H9 (cell line): Measurements from ENCODE around the gene HOATZ. TPM values are rescaled to one million over a fixed set of nuclear protein-coding genes. Genes with fewer than 3 reads are reported as not detected.

Experiments used
- DNase-seq: peaks from one replicate; pipeline ENCODE4 v3.0.0-alpha.2; 2017
- H2AFZ ChIP-seq: one replicate; pipeline ENCODE4 v1.6.1; 2013; ENCODE audit warnings: mild to moderate bottlenecking, low read length, control low read depth, moderate library complexity
- H2AK5ac ChIP-seq: 2 replicates; pipeline ENCODE4 v1.6.1; 2013; ENCODE audit warnings: low read length, control low read depth, mixed read lengths; ENCODE audit not compliant: insufficient read length
- H2BK120ac ChIP-seq: one replicate; pipeline ENCODE4 v1.6.1; 2013; ENCODE audit warnings: low read depth, mild to moderate bottlenecking, low read length, control low read depth, inconsistent platforms; ENCODE audit not compliant: poor library complexity, severe bottlenecking
- H2BK12ac ChIP-seq: 2 replicates; pipeline ENCODE4 v1.6.1; 2013; ENCODE audit warnings: low read length, control low read depth, mixed read lengths, low read depth; ENCODE audit not compliant: insufficient read length
- H2BK15ac ChIP-seq: 2 replicates; pipeline ENCODE4 v1.6.1; 2013; ENCODE audit warnings: low read depth, low read length, control low read depth
- H2BK20ac ChIP-seq: one replicate; pipeline ENCODE4 v1.6.1; 2013; ENCODE audit warnings: low read depth, mild to moderate bottlenecking, low read length, control low read depth, inconsistent platforms; ENCODE audit not compliant: poor library complexity, severe bottlenecking
- H2BK5ac ChIP-seq: 2 replicates; pipeline ENCODE4 v1.6.1; 2013; ENCODE audit warnings: low read length, control low read depth, mixed read lengths; ENCODE audit not compliant: insufficient read length
- H3K14ac ChIP-seq: 2 replicates; pipeline ENCODE4 v1.6.1; 2013; ENCODE audit warnings: low read length, control low read depth; ENCODE audit not compliant: insufficient read depth
- H3K18ac ChIP-seq: 2 replicates; pipeline ENCODE4 v1.6.1; 2013; ENCODE audit warnings: low read depth, mild to moderate bottlenecking, mixed read lengths, low read length, control low read depth; ENCODE audit not compliant: insufficient read length
- H3K23ac ChIP-seq: 2 replicates; pipeline ENCODE4 v1.6.1; 2013; ENCODE audit warnings: low read length, control low read depth, mixed read lengths, low read depth; ENCODE audit not compliant: insufficient read length
- H3K23me2 ChIP-seq: 2 replicates; pipeline ENCODE4 v1.6.1; 2013; ENCODE audit warnings: low read depth, mild to moderate bottlenecking, mixed read lengths, low read length, control low read depth; ENCODE audit not compliant: insufficient read length, poor library complexity, severe bottlenecking
- H3K27ac ChIP-seq: 2 replicates; pipeline ENCODE4 v1.5.1; 2013; ENCODE audit warnings: low read length, control low read depth, mixed read lengths, low read depth; ENCODE audit not compliant: insufficient read length
- H3K27me3 ChIP-seq: 2 replicates; pipeline ENCODE4 v1.6.1; 2013; ENCODE audit warnings: low read length, control low read depth, inconsistent platforms; ENCODE audit not compliant: insufficient read depth
- H3K4ac ChIP-seq: 2 replicates; pipeline ENCODE4 v1.6.1; 2013; ENCODE audit warnings: low read depth, mild to moderate bottlenecking, control low read depth, inconsistent platforms, low read length, moderate library complexity
- H3K4me1 ChIP-seq: 2 replicates; pipeline ENCODE4 v1.6.1; 2013; ENCODE audit warnings: low read length, control low read depth, inconsistent platforms; ENCODE audit not compliant: insufficient read depth
- H3K4me2 ChIP-seq: 2 replicates; pipeline ENCODE4 v1.6.1; 2013; ENCODE audit warnings: low read length, control low read depth, mixed read lengths; ENCODE audit not compliant: insufficient read length, insufficient read depth
- H3K56ac ChIP-seq: 2 replicates; pipeline ENCODE4 v1.6.1; 2013; ENCODE audit warnings: low read depth, mild to moderate bottlenecking, mixed read lengths, low read length, control low read depth; ENCODE audit not compliant: insufficient read length
- H3K79me1 ChIP-seq: 2 replicates; pipeline ENCODE4 v1.6.1; 2013; ENCODE audit warnings: low read depth, mild to moderate bottlenecking, moderate library complexity, low read length, control low read depth, inconsistent platforms; ENCODE audit not compliant: insufficient read depth, poor library complexity, severe bottlenecking
- H3K79me2 ChIP-seq: 2 replicates; pipeline ENCODE4 v1.6.1; 2013; ENCODE audit warnings: low read length, control low read depth, inconsistent platforms; ENCODE audit not compliant: insufficient read depth
- H3K9ac ChIP-seq: 2 replicates; pipeline ENCODE4 v1.6.1; 2013; ENCODE audit warnings: low read length, control low read depth, mixed read lengths; ENCODE audit not compliant: insufficient read length; ENCODE audit errors: extremely low read depth
- H3K9me3 ChIP-seq: one replicate; pipeline ENCODE4 v1.6.1; 2013; ENCODE audit warnings: low read depth, low read length, inconsistent platforms; ENCODE audit not compliant: control insufficient read depth
- H3T11ph ChIP-seq: one replicate; pipeline ENCODE4 v1.6.1; 2013; ENCODE audit warnings: mild to moderate bottlenecking, low read length, control low read depth, inconsistent platforms
- H4K20me1 ChIP-seq: one replicate; pipeline ENCODE4 v1.6.1; 2013; ENCODE audit not compliant: control insufficient read depth, insufficient read length, insufficient read depth
- H4K5ac ChIP-seq: 2 replicates; pipeline ENCODE4 v1.6.1; 2013; ENCODE audit warnings: low read depth, mild to moderate bottlenecking, mixed read lengths, low read length, control low read depth; ENCODE audit not compliant: insufficient read length
- H4K8ac ChIP-seq: replicated peaks from 2 replicates; pipeline ENCODE4 v1.6.1; 2013; ENCODE audit warnings: low read length, control low read depth, mixed read lengths, low read depth; ENCODE audit not compliant: insufficient read length
- H4K91ac ChIP-seq: 2 replicates; pipeline ENCODE4 v1.6.1; 2013; ENCODE audit warnings: low read depth, mild to moderate bottlenecking, moderate library complexity, mixed read lengths, low read length, control low read depth; ENCODE audit not compliant: insufficient read length
- H3K27ac Mint-ChIP-seq, 3 experiments: 2 replicates in 2 of 3; 3 replicates in 1 of 3; pipeline ENCODE4 v1.8.0; 2020 to 2021; ENCODE audit warnings: mixed read lengths in 3 of 3, mild to moderate bottlenecking in 1 of 3, moderate library complexity in 1 of 3
- H3K27me3 Mint-ChIP-seq: 2 replicates; pipeline ENCODE4 v1.8.0; 2021; ENCODE audit warnings: low read depth, mild to moderate bottlenecking, moderate library complexity, mixed read lengths
- H3K36me3 Mint-ChIP-seq, 3 experiments: 2 replicates in 2 of 3; 3 replicates in 1 of 3; pipeline ENCODE4 v1.8.0; 2020 to 2021; ENCODE audit warnings: low read depth in 3 of 3, mixed read lengths in 3 of 3; ENCODE audit not compliant: insufficient read depth in 1 of 3
- H3K4me1 Mint-ChIP-seq, 2 experiments: 2 replicates each; pipeline ENCODE4 v1.8.0; 2020; ENCODE audit warnings: mixed read lengths in 2 of 2
- H3K4me3 Mint-ChIP-seq, 2 experiments: 2 replicates in 1 of 2; 3 replicates in 1 of 2; pipeline ENCODE4 v1.8.0; 2020 to 2021; ENCODE audit warnings: mild to moderate bottlenecking in 2 of 2, mixed read lengths in 2 of 2, moderate library complexity in 1 of 2
- H3K9me3 Mint-ChIP-seq, 2 experiments: 2 replicates in 1 of 2; 3 replicates in 1 of 2; pipeline ENCODE4 v1.8.0; 2020; ENCODE audit warnings: mild to moderate bottlenecking in 2 of 2, mixed read lengths in 2 of 2, moderate library complexity in 1 of 2
- WGBS: extraction: QIAGEN DNeasy Blood & Tissue Kit; methylation state at CpG from one replicate; pipeline ENCODE4 v1.1.7; 2013; ENCODE audit warnings: missing lambda C conversion rate, low lambda C conversion rate, mixed read lengths; ENCODE audit not compliant: insufficient read length; ENCODE audit errors: extremely low coverage; 5-methylcytosine and 5-hydroxymethylcytosine counted together
- total RNA-seq: library from RNA; stranded (reverse); gene quantifications from 2 replicates; pipeline ENCODE4 v1.2.1, GENCODE V29; 2021
- TF ChIP-seq, protein P1 (sequence below): fragments of 200-600 bp; sonication (generic); conservative IDR thresholded peaks from 3 replicates; pipeline ENCODE4 v1.8.0; 2021; ENCODE audit warnings: antibody characterized with exemption, mild to moderate bottlenecking

The HOATZ gene
- total RNA-seq, 1 experiment from 2014 or later: not detected

DNA sequence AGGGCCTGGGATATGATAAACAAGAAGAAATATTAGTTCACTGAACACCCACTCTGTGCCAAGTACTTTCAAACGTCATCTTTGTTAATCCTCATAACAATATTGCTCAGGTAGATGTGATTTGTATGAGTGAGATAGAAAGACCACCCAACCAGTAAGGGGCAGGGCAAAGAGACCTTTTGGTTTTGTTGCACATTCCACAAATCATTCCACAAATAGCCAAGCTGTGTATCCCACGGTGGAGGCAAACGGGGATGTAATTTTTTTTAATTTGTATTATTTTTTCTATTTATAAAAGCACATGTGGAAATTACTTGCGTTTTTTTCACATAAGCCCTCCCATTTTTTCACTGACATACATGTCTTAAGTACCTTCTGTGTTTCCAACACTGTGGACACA, 54.9 kb downstream of the HOATZ start:
- no peak overlapping the region for H3K27ac ChIP-seq
- no CpG with 5 or more reads among the region's 4 CpGs for WGBS
- no peaks in the 10 kb centered on the region for H3K9me3 ChIP-seq

More for the DNA sequence above, 54.9 kb downstream of the HOATZ start:
- Histone ChIP-seq H3K23ac (no peak overlapping the region), H3K79me2 (no peaks in the 10 kb centered on the region), H3K23me2 (no peaks in the 10 kb centered on the region), H2AFZ (no peak overlapping the region), H4K91ac (no peak overlapping the region), H2BK120ac (no peak overlapping the region), H4K5ac (no peak overlapping the region), H4K8ac (no peak overlapping the region), H4K20me1 (no peaks in the 10 kb centered on the region), H2BK20ac (no peak overlapping the region), H3K4ac (no peak overlapping the region), H2BK15ac (no peak overlapping the region), H3K79me1 (no peaks in the 10 kb centered on the region), H3K9ac (no peak overlapping the region), H3K18ac (no peak overlapping the region), H3T11ph (no peak overlapping the region), H3K27me3 (no peaks in the 10 kb centered on the region), H3K14ac (no peak overlapping the region), H2BK5ac (no peak overlapping the region), H3K56ac (no peak overlapping the region), H2AK5ac (no peak overlapping the region), H3K4me1 (no peaks in the 10 kb centered on the region), H2BK12ac (no peak overlapping the region), H3K4me2 (no peak overlapping the region)
- no peak overlapping the region for H3K27ac Mint-ChIP-seq
- no peak overlapping the region for H3K4me3 Mint-ChIP-seq
- TF ChIP-seq, protein P1, sequence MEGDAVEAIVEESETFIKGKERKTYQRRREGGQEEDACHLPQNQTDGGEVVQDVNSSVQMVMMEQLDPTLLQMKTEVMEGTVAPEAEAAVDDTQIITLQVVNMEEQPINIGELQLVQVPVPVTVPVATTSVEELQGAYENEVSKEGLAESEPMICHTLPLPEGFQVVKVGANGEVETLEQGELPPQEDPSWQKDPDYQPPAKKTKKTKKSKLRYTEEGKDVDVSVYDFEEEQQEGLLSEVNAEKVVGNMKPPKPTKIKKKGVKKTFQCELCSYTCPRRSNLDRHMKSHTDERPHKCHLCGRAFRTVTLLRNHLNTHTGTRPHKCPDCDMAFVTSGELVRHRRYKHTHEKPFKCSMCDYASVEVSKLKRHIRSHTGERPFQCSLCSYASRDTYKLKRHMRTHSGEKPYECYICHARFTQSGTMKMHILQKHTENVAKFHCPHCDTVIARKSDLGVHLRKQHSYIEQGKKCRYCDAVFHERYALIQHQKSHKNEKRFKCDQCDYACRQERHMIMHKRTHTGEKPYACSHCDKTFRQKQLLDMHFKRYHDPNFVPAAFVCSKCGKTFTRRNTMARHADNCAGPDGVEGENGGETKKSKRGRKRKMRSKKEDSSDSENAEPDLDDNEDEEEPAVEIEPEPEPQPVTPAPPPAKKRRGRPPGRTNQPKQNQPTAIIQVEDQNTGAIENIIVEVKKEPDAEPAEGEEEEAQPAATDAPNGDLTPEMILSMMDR: no peak
- peaks cover 8 to 10% of the 10 kb centered on the region in 2 experiments for H3K4me1 Mint-ChIP-seq
- no peak for DNase-seq
- no peaks in the 10 kb centered on the region for H3K27me3 Mint-ChIP-seq
- no peaks in the 10 kb centered on the region for H3K9me3 Mint-ChIP-seq
- H3K36me3 Mint-ChIP-seq: no peaks in the 10 kb centered on the region
